MCF 10A (cell line): ENCODE results near the gene SEMA3E. TPM values are rescaled to one million over a fixed set of nuclear protein-coding genes. Genes with fewer than 3 reads are reported as not detected.

Experiments
- BruUV-seq: library from RNA; stranded (reverse); fragments of 400-500 nt; replicated peaks from 2 replicates; lab custom pipeline; 2021; lab: Mats Ljungman, UMichigan
- CTCF ChIA-PET: fragments of 300-600 bp; sonication (Branson Sonifier 250); formaldehyde crosslinking; extraction: SDS; loops from one replicate; lab custom pipeline; 2021; ENCODE audit warnings: antibody characterized with exemption, inconsistent platforms; lab: Yijun Ruan, JAX
- POLR2A ChIA-PET: fragments of 300-600, 350-650 bp; sonication (Branson Sonifier 250); formaldehyde crosslinking; extraction: SDS; loops from one replicate; lab custom pipeline; 2020; ENCODE audit warnings: antibody characterized with exemption, inconsistent platforms; lab: Yijun Ruan, JAX
- DNase-seq: peaks from one replicate; pipeline ENCODE4 v3.0.0-alpha.2; 2018; ENCODE audit not compliant: unreplicated experiment
- H3K27ac Mint-ChIP-seq: one replicate; pipeline ENCODE4 v1.8.0; 2022; ENCODE audit warnings: mild to moderate bottlenecking, low read depth, mixed read lengths; ENCODE audit not compliant: unreplicated experiment
- H3K27me3 Mint-ChIP-seq: one replicate; pipeline ENCODE4 v1.8.0; 2022; ENCODE audit warnings: mixed read lengths; ENCODE audit not compliant: insufficient read depth, unreplicated experiment
- H3K36me3 Mint-ChIP-seq: one replicate; pipeline ENCODE4 v1.8.0; 2022; ENCODE audit warnings: mild to moderate bottlenecking, moderate library complexity, mixed read lengths; ENCODE audit not compliant: insufficient read depth, unreplicated experiment
- H3K4me1 Mint-ChIP-seq: one replicate; pipeline ENCODE4 v1.8.0; 2022; ENCODE audit warnings: mixed read lengths; ENCODE audit not compliant: insufficient read depth, unreplicated experiment
- H3K4me3 Mint-ChIP-seq: one replicate; pipeline ENCODE4 v1.8.0; 2022; ENCODE audit warnings: mild to moderate bottlenecking, moderate library complexity, mixed read lengths; ENCODE audit not compliant: unreplicated experiment
- H3K9me3 Mint-ChIP-seq: one replicate; pipeline ENCODE4 v1.8.0; 2022; ENCODE audit warnings: mixed read lengths; ENCODE audit not compliant: unreplicated experiment
- CTCF ChIP-seq: fragments of 200-600 bp; IDR thresholded peaks from one replicate; pipeline ENCODE4 v1.8.0; 2022; ENCODE audit warnings: antibody characterized with exemption, mild to moderate bottlenecking; ENCODE audit not compliant: unreplicated experiment
- intact Hi-C: fragments of 100-400 bp; cut with micrococcal nuclease; formaldehyde crosslinking; loops from 2 replicates; pipeline ENCODE4 v1.14.1; 2022
- total RNA-seq: library from RNA; stranded (reverse); gene quantifications from 2 replicates; pipeline ENCODE4 v1.2.3, GENCODE V29; 2022

SEMA3E gene
- total RNA-seq, 1 experiment from 2014 or later, result 0.51 TPM

GRCh38 chr7:83469491-83469890, 179.4 kb downstream of the SEMA3E start:
- CTCF ChIA-PET, result interaction anchor here (0.6 to 0.8 kb wide), 4 partner anchors 17 to 1626 kb away, joined by 3 read pairs; no protein-coding TSS in a partner anchor
- intact Hi-C loops, result no loop called here
- BruUV-seq, result no TSS peak
- no peak for DNase-seq
- Mint-ChIP-seq H3K9me3 (no peaks in the 10 kb centered on the region), H3K4me1 (no peaks in the 10 kb centered on the region), H3K36me3 (no peaks in the 10 kb centered on the region), H3K4me3 (no peak overlapping the region), H3K27me3 (no peaks in the 10 kb centered on the region), H3K27ac (no peak overlapping the region)
- no peak for TF ChIP-seq CTCF
- POLR2A ChIA-PET, result interaction anchor here (0.7 to 2.2 kb wide), 3 partner anchors 15 to 22 kb away, joined by 3 to 9 read pairs (median 7); no protein-coding TSS in a partner anchor

- intact Hi-C loops, result no loop called here
- Mint-ChIP-seq H3K27ac (no peak overlapping the region), H3K27me3 (no peaks in the 10 kb centered on the region), H3K4me3 (no peak overlapping the region), H3K9me3 (no peaks in the 10 kb centered on the region), H3K4me1 (no peaks in the 10 kb centered on the region), H3K36me3 (no peaks in the 10 kb centered on the region)
- no TSS peak for BruUV-seq
- ChIA-PET CTCF (interaction anchor here (0.6 to 0.8 kb wide), 4 partner anchors 17 to 1625 kb away, joined by 3 read pairs; no protein-coding TSS in a partner anchor), POLR2A (interaction anchor here (0.7 to 2.2 kb wide), 4 partner anchors 15 to 144 kb away, joined by 3 to 9 read pairs (median 5); no protein-coding TSS in a partner anchor)
- TF ChIP-seq CTCF, result no peak
- DNase-seq, result no peak
Observed at GRCh38 chr7:83469076-83469475, 179.9 kb downstream of the SEMA3E start.

- intact Hi-C loops, result loop anchor here (1.0 kb wide), 1 partner anchor 187 kb away; no protein-coding TSS in a partner anchor
Observed at GRCh38 chr7:83468251-83468739, 180.6 kb downstream of the SEMA3E start.

More at GRCh38 chr7:83468251-83468739, 180.6 kb downstream of the SEMA3E start:
- DNase-seq, result peak; percentile 98
- H3K4me1 Mint-ChIP-seq, result no peaks in the 10 kb centered on the region
- H3K4me3 Mint-ChIP-seq, result no peak overlapping the region
- no peak overlapping the region for H3K27ac Mint-ChIP-seq
- no peaks in the 10 kb centered on the region for H3K9me3 Mint-ChIP-seq
- TF ChIP-seq CTCF, result peak; percentile 16
- POLR2A ChIA-PET, result interaction anchor here (0.6 to 2.2 kb wide), 4 partner anchors 16 to 145 kb away, joined by 3 to 9 read pairs (median 6); no protein-coding TSS in a partner anchor
- CTCF ChIA-PET, result interaction anchor here (0.8 kb wide), 1 partner anchor 49 kb away, joined by 3 read pairs; no protein-coding TSS in a partner anchor
- BruUV-seq, result no TSS peak
- no peaks in the 10 kb centered on the region for H3K36me3 Mint-ChIP-seq
- H3K27me3 Mint-ChIP-seq, result no peaks in the 10 kb centered on the region
